Subcutaneous adipose tissue (tissue), 4 donors: ENCODE measurements around the gene DEFB115. TPM values are rescaled to one million over a fixed set of nuclear protein-coding genes. Genes with fewer than 3 reads are reported as not detected.

Experiments used
- total RNA-seq, 4 donors: library from RNA; depleted of rRNA; stranded (reverse); fragments of >200 nt; gene quantifications; one replicate each; pipeline ENCODE4 v1.1.0, GENCODE V29; 2016
- TF ChIP-seq, protein P1 (sequence below): fragments of 450-650 bp; IDR thresholded peaks from one replicate; pipeline ENCODE4 v1.5.1; 2016; ENCODE audit warnings: low read depth, mild to moderate bottlenecking, control low read depth, antibody characterized with exemption, moderate library complexity

Gene DEFB115
- total RNA-seq, 4 donors from 2014 or later: not detected

DNA sequence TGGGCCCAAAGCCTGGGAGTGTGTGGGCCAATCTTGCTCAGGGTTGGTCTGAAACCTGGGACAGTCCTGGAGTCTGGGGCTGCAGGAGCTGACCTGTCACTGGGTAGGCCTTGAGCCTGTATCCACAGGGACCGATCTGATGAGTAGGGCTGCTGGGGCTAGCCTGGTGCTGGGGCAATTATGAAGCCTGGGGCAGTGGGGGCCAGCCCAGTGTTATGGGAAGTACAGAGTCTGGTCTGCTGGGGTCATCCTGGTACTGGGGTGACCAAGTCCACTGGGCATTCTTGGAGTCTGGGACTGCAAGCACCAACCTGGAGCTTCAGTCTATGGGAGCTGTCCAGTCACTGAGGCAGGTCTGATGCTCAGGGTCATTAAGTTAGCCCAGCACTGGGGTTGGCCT is 20.7 kb downstream of the DEFB115 start:
- TF ChIP-seq, protein P1, sequence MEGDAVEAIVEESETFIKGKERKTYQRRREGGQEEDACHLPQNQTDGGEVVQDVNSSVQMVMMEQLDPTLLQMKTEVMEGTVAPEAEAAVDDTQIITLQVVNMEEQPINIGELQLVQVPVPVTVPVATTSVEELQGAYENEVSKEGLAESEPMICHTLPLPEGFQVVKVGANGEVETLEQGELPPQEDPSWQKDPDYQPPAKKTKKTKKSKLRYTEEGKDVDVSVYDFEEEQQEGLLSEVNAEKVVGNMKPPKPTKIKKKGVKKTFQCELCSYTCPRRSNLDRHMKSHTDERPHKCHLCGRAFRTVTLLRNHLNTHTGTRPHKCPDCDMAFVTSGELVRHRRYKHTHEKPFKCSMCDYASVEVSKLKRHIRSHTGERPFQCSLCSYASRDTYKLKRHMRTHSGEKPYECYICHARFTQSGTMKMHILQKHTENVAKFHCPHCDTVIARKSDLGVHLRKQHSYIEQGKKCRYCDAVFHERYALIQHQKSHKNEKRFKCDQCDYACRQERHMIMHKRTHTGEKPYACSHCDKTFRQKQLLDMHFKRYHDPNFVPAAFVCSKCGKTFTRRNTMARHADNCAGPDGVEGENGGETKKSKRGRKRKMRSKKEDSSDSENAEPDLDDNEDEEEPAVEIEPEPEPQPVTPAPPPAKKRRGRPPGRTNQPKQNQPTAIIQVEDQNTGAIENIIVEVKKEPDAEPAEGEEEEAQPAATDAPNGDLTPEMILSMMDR: no peak

GRCh38 chr20:31308535-31309162 is 51.2 kb downstream of the DEFB115 start, which contains the start of gene DEFB116:
Gene DEFB116, minus strand, starts transcription at chr20:31308585. Its CDS starts 0 bp downstream, at chr20:31308585.
- TF ChIP-seq, protein P1: no peak

Other genes starting within 250 kb of the DEFB115 start
- not detected for gene DEFB116, start 50.9 kb downstream of the DEFB115 start, total RNA-seq
- gene DEFB118, start 110.9 kb downstream of the DEFB115 start, total RNA-seq: not detected
- not detected for gene DEFB119, start 132.9 kb downstream of the DEFB115 start, total RNA-seq
- not detected for gene DEFB121, start 148.6 kb downstream of the DEFB115 start, total RNA-seq
- not detected for gene DEFB123, start 183.0 kb downstream of the DEFB115 start, total RNA-seq
- gene DEFB124, start 217.5 kb downstream of the DEFB115 start, total RNA-seq: not detected
- 1 to 10 TPM; 1.4 to 5.3 (median 2.7) TPM for gene REM1, start 217.6 kb downstream of the DEFB115 start, total RNA-seq